Transverse colon (tissue), 4 donors: Measurements from ENCODE around the gene CISD3. TPM values are rescaled to one million over a fixed set of nuclear protein-coding genes. Genes with fewer than 3 reads are reported as not detected.
A peak's percentile ranks its signal among the peaks of the same experiment; 100 is the strongest.

Experiments
- DNase-seq: peaks from one replicate; pipeline ENCODE4 v3.0.0-alpha.2; 2019
- H3K27ac ChIP-seq, 4 donors: fragments of 200-600 bp; sonication (generic); 2 replicates each; pipeline ENCODE4 v1.5.1; 2016 to 2018; ENCODE audit warnings: inconsistent platforms in 4 of 4
- H3K27me3 ChIP-seq: fragments of 200-600 bp; sonication (generic); 2 replicates; pipeline ENCODE4 v1.5.1; 2017; ENCODE audit warnings: inconsistent platforms
- H3K36me3 ChIP-seq, 4 donors: fragments of 200-600 bp; sonication (generic); 2 replicates each; pipeline ENCODE4 v1.5.1; 2017 to 2019; ENCODE audit warnings: inconsistent platforms in 4 of 4
- H3K4me1 ChIP-seq, 4 donors: fragments of 200-600 bp; sonication (generic); 2 replicates each; pipeline ENCODE4 v1.5.1; 2017 to 2020; ENCODE audit warnings: inconsistent platforms in 4 of 4
- H3K4me3 ChIP-seq, 4 donors: fragments of 200-600 bp; sonication (generic); 1 replicate in 1 of 4; 2 replicates in 3 of 4; pipeline versions ENCODE4 v1.5.1 to v1.6.1; 2017 to 2019; ENCODE audit warnings: inconsistent platforms in 4 of 4
- H3K9me3 ChIP-seq, 2 donors: fragments of 200-600 bp; sonication (generic); 2 replicates each; pipeline ENCODE4 v1.5.1; 2017 to 2019; ENCODE audit warnings: inconsistent platforms in 2 of 2
- CTCF ChIP-seq, 5 experiments: fragments of 200-600 bp in 3 of 5; fragments of 450-650 bp in 2 of 5; sonication (generic) in 3 of 5; IDR thresholded peaks; 1 replicate in 2 of 5; 2 replicates in 3 of 5; pipeline ENCODE4 v1.5.1; 2016 to 2017; ENCODE audit warnings: antibody characterized with exemption in 5 of 5, inconsistent platforms in 3 of 5, mild to moderate bottlenecking in 2 of 5, moderate library complexity in 1 of 5
- EP300 ChIP-seq: sonication (generic); formaldehyde crosslinking; IDR thresholded peaks from one replicate; pipeline ENCODE4 v1.6.1; 2017; ENCODE audit warnings: antibody characterized with exemption, low read depth
- POLR2A ChIP-seq: fragments of 450-650 bp; IDR thresholded peaks from one replicate; pipeline ENCODE4 v1.6.1; 2016; ENCODE audit warnings: antibody characterized with exemption, mild to moderate bottlenecking, moderate library complexity
- POLR2AphosphoS5 ChIP-seq, 3 donors: sonication (generic); formaldehyde crosslinking; IDR thresholded peaks; one replicate each; pipeline ENCODE4 v1.6.1; 2016; ENCODE audit warnings: antibody characterized with exemption in 3 of 3
- WGBS, 2 donors: methylation state at CpG; one replicate each; pipeline ENCODE4 v1.1.5; 2018; ENCODE audit warnings: low coverage in 1 of 2; 5-methylcytosine and 5-hydroxymethylcytosine counted together
- in situ Hi-C, 4 donors: fragments of 200-750 bp; cut with MboI; loops; one replicate each; pipeline versions ENCODE4 v1.15.0 to v1.15.1; 2017; ENCODE audit warnings: low sequenced_read_pairs in 3 of 4, low pct_ligation_motif_present in 1 of 4, low pct_unique_long_range_greater_than_20kb in 1 of 4
- intact Hi-C: fragments of 100-400 bp; cut with DNase I; formaldehyde crosslinking; loops from one replicate; pipeline ENCODE4 v1.15.1; 2023; ENCODE audit warnings: low total_unique reads
- total RNA-seq, 4 donors: library from RNA; depleted of rRNA; stranded (reverse); fragments of >200 nt; gene quantifications; one replicate each; pipeline ENCODE4 v1.1.0, GENCODE V29; 2016

CISD3 gene
- total RNA-seq, 4 donors from 2014 or later: 11.2 to 35.0 (median 20.5) TPM

GRCh38 chr17:38690386-38690785 lies 39.8 kb upstream of the CISD3 start:
- Histone ChIP-seq H3K4me1 (peaks cover 4 to 16% (median 7%) of the 10 kb centered on the region in 4 donors), H3K36me3 (no peaks in the 10 kb centered on the region), H3K27ac (no peak overlapping the region), H3K27me3 (no peaks in the 10 kb centered on the region), H3K9me3 (no peaks in the 10 kb centered on the region), H3K4me3 (no peak overlapping the region)
- intact Hi-C loops (no loop called here), in situ Hi-C loops (no loop called here)
- TF ChIP-seq POLR2AphosphoS5 (IDR thresholded peaks at IDR 0.05) (no peak), EP300 (no peak), CTCF (IDR thresholded peaks at IDR 0.05) (no peak), POLR2A (no peak)
- 93% methylated on average over 4 of the region's 4 CpGs; no CpG with 5 or more reads in 1 of the 2 donors for WGBS, 2 donors
- DNase-seq: no peak

GRCh38 chr17:38691154-38691553 lies 39.0 kb upstream of the CISD3 start:
- Histone ChIP-seq H3K27ac (no peak overlapping the region), H3K9me3 (no peaks in the 10 kb centered on the region), H3K4me3 (no peak overlapping the region), H3K36me3 (no peaks in the 10 kb centered on the region), H3K27me3 (no peaks in the 10 kb centered on the region), H3K4me1 (peaks cover 4 to 16% (median 7%) of the 10 kb centered on the region in 4 donors)
- WGBS, 2 donors: 80 to 85% methylated on average over 4 of the region's 4 CpGs
- TF ChIP-seq EP300: no peak
- TF ChIP-seq POLR2AphosphoS5 (IDR thresholded peaks at IDR 0.05): no peak
- no peak for TF ChIP-seq CTCF (IDR thresholded peaks at IDR 0.05)
- TF ChIP-seq POLR2A: no peak
- in situ Hi-C loops (no loop called here), intact Hi-C loops (no loop called here)
- no peak for DNase-seq

- in situ Hi-C loops (no loop called here), intact Hi-C loops (no loop called here)
- peak; percentile 4 for TF ChIP-seq EP300
- no peak for TF ChIP-seq CTCF (IDR thresholded peaks at IDR 0.05)
- peak; percentile 45 to 51 (median 47) for TF ChIP-seq POLR2AphosphoS5 (IDR thresholded peaks at IDR 0.05)
- peak overlapping the region; percentile 68 to 88 (median 74) for H3K27ac ChIP-seq
- no peaks in the 10 kb centered on the region for H3K27me3 ChIP-seq
- DNase-seq: peak; percentile 76
- H3K4me3 ChIP-seq: no peak overlapping the region
- no peaks in the 10 kb centered on the region for H3K36me3 ChIP-seq
- H3K4me1 ChIP-seq: peaks cover 4 to 16% (median 7%) of the 10 kb centered on the region in 4 donors
- H3K9me3 ChIP-seq: no peaks in the 10 kb centered on the region
- 40 to 61% methylated on average over 7 to 12 of the region's 12 CpGs for WGBS, 2 donors
Measured at GRCh38 chr17:38693700-38694329, 36.3 kb upstream of the CISD3 start.

- Histone ChIP-seq H3K27ac (no peak overlapping the region), H3K36me3 (no peaks in the 10 kb centered on the region), H3K9me3 (no peaks in the 10 kb centered on the region), H3K4me1 (peaks cover 12 to 33% (median 17%) of the 10 kb centered on the region in 4 donors), H3K4me3 (no peak overlapping the region), H3K27me3 (no peaks in the 10 kb centered on the region)
- intact Hi-C loops (no loop called here), in situ Hi-C loops (no loop called here)
- DNase-seq: no peak
- TF ChIP-seq CTCF (IDR thresholded peaks at IDR 0.05): no peak
- no peak for TF ChIP-seq POLR2AphosphoS5 (IDR thresholded peaks at IDR 0.05)
- no peak for TF ChIP-seq EP300
- no peak for TF ChIP-seq POLR2A
- 76 to 100% methylated on average over 3 to 4 of the region's 4 CpGs for WGBS, 2 donors
Measured at GRCh38 chr17:38697061-38697820, 32.9 kb upstream of the CISD3 start.
